GM21447 (cell line): ENCODE data around the gene TSGA10IP.

Experiments
- ATAC-seq: cut with Tn5 transposase; IDR thresholded peaks from one replicate; pipeline ENCODE4 v1.9.1; 2021; ENCODE audit not compliant: unreplicated experiment

TSGA10IP gene

DNA sequence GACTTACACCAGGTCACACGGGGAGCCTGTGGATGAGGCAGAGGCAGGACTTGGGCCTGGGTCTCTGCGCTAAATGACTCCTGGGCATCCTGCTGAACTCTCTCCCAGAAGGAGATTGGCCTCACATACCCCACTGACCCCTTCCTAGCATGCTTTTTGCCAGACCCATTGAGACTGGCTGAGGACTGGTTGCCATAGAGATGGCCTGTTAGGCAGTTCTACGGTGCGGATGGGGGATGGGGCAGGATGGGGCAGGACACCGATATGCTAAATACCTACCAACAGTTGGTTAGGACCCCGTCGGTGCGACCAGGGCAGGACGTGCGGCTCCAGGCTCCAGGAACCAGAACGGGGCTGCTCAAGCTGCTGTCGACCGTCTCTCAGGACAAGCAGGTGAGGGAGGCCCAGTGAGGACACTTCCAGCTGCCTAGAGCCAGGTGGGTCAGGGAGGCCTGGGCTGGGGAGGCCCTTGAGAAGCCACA lies at the start of gene TSGA10IP:
Gene TSGA10IP, plus strand, starts transcription at position 51 of the 482 bp plus-strand sequence. Its CDS starts 196 bp downstream, at position 247.
- ATAC-seq = no peak

DNA sequence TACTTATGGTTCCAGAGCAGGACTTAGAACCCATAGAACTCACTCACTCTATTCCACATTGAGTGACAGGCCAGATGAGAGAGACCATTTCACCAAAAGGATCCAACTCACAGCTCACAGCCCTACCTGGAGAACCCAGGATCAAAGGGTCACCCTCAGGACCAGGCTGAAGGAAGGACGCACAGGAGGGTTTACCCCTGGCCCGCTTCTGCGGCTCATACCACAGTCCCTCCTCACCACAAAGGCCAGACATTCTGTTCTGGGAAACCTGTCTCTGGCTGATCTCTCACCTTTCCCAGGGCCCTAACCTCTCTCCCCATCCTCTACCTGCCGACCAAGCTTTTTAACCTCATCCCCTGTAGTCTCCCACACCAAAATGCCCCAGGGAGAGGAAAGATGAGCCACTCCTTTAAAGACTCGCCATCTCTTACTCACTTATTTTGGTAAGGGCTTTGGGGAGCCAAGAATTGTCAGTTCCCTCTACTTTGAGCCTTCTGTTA lies 49.7 kb upstream of the TSGA10IP start:
- no peak for ATAC-seq

DNA sequence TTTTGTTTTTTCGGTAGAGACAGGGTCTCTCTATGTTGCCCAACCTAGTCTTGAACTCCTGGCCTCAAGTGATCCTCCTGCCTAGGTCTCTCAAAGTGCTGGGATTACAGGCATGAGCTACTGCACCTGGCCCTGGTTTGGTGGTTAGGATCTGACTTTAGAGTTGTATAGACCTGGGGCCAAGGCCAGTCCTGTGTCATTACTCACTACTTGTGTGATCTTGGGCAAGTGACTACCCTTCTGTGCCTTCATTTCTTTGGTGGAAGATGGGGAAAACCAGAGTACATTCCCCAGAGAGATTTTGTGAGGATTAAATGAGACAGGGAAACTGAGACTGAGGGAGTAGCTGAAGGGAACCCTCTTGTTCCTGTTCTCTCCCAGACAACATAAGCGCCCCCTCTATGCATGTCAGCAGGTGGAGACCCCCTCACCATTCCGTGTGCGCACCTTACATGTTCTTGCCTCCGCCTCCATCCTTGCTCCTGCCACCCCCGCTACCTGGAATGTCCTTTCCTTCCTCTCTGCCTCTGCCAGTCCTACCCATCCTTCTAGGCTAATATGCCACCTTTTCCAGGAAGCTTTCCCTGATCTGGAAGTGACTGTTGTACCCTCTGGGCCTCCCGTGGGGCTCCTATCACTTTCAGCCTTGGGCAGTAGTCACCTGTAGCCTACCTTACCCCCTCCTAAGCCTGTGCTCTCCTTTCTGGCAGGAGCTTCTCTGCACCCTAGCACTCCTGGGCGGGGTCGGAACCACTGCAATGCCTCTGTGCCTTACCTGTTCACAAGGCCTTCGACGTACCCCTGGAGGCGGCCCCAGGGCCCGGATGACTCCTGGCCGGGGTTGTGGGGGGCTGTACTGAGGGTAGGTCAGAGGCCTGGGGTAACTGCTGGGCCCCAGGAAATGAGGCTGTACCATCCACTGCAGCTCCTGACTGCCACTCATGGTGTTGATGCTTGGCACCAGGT lies 49.0 kb upstream of the TSGA10IP start:
- no peak for ATAC-seq

- no peak for ATAC-seq
Observed at GRCh38 chr11:65897020-65897471, 48.2 kb upstream of the TSGA10IP start.

- no peak for ATAC-seq
Observed at GRCh38 chr11:65898656-65899355, 46.5 kb upstream of the TSGA10IP start.

DNA sequence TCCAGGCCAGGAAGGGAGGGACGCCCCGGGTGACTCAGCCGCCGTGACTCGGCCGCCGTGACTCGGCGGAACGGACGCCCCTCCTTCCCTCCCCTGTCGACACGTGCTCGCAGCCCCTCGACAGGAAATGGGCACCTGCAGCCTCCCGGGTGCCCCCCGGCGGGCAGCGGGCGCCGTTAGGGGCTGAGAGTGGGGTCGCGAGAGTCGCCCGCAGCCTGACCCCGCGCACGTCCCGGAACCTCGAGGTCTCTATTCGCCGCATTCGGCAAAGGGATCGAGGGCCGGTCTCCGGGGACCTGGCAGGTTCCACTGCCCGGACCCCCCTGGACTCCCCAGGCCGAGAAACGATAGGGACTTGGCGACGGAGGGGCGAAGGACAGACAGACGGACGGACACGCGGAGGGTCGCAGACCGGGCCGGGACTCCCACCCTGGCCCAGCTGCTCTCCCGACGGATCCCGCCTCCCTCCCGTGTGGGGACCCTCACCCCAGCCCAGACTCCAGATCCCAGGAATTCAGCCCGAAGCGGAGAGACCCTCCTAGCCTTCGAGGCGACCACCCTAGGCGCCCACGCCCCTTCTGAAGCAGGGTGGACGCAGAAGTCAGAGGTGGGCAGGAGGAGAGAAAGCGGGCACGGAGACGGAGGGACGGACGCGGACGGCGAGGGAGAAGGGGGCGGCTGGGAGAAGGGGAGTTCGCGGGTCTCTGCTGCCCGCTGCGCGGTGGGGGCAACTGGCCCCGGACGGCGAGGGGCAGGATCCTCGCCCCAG lies 45.7 kb upstream of the TSGA10IP start:
- no peak for ATAC-seq

GRCh38 chr11:65900125-65900898 lies 45.0 kb upstream of the TSGA10IP start, which contains the start of gene FOSL1:
TSS of gene FOSL1 (minus strand) at chr11:65900388. CDS start at chr11:65900339, 49 bp downstream.
- ATAC-seq = peak; percentile 73

DNA sequence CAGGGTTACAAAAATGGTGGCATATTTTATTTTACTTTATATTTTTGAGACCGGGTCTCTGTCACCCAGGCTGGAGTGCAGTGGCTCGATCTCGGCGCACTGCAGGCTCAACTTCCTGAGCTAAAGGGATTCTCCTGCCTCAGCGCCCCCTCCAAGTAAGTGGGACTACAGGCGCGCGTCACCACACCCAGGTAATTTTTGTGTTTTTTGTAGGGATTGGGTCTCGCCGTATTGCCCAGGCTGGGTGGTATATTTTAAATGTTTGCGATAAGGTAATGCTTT lies 44.4 kb upstream of the TSGA10IP start:
- no peak for ATAC-seq

- ATAC-seq = no peak
Observed at GRCh38 chr11:65903068-65903481, 42.2 kb upstream of the TSGA10IP start.

- no peak for ATAC-seq
Observed at GRCh38 chr11:65903715-65904114, 41.6 kb upstream of the TSGA10IP start.

GRCh38 chr11:65906602-65907001 lies 38.7 kb upstream of the TSGA10IP start:
- ATAC-seq = no peak

DNA sequence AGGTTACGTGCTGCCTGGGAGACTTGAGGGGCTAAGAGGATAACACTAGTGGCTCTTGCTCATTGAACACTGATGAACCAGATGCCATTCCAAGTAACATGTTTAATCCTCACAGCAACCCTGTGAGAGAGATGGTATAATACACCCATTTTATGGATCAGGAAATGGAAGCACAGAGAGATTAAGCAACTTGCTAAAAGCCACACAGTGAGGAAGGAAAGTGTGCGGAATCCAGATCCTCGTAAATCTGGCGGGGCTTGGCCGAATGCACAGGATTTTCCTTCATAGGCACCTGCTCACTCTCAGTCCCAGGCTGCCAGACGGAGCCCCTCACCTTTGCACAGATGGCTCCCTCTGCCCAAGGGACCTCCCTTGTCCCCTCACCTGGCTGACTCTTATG lies 37.4 kb upstream of the TSGA10IP start:
- no peak for ATAC-seq

DNA sequence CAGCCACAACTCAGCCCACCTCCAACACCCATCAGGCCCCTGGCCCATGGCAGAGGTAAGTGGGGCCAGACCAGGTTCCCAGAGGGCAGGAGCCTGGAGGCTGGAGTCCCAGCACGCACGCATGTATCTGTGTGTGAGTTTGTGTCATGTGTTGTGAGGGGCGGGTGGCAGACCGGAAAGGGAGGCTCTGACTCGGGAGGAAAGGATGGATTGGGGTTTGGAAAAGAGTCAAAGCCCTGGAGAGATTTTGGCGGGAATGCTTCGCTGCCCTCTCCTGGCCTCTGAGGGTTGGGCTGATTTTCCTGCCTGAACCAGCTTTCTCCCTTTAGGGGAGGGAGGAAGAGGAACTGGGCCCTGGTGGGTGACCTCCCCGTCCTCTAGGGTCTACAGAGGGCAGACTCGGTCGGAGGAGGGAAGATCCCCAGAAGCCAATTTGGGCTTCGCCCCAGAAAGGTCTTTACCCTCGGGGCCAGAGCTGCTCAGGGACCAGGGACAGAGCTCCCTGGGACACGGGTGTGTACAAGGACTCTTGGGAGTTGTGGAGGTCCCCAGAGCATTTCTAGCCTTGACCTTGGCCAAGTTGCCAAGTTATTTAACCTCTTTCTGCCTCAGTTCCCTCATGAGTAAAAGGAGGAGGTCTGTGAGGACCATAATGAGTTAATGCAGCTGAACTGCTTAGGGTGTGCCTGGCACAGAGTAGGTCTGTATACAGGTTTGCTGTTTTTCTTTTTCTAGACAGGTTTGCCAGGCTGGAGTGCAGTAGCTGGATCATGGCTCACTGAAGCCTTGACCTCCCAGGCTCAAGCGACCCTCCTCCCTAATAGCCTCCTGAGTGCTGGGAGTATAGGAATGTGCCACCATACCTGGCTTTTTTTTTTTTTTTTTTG lies 33.4 kb upstream of the TSGA10IP start:
- no peak for ATAC-seq

- no peak for ATAC-seq
Observed at GRCh38 chr11:65912845-65913244, 32.4 kb upstream of the TSGA10IP start.

DNA sequence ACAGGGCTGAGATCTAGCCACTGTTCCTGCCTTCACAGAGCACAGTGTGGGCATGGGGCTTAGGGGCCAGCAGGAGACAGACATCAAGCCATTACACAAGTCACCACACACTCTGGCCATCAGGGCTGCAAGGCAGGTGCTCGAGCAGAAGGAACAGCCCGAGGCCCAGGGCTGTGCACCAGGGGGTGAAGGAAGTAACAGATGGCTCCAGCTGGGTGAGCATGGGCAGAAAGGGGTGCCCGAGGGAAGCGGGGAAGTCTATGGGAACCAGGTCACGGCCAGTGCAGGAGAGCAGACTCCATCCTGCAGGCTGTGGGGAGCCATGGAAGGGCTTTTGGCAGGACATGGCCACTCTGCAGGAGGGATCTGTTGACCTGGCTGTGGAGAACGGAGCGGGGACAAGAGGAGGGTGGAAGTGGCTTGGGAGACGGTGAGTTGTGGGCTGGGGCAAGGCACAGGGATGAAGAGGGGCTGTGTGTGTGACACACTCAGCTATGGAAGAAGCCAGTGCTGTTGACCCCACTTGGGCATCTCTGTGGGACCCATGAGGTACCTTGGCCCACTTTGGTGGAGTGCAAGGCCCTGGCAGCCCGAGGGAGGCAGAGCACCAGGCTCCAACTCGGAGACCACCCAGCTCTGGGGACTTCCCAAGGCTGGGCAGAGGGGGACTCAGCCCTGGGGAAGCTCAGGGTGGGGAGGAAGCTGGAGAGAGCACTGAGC lies 30.0 kb upstream of the TSGA10IP start:
- ATAC-seq = no peak

- no peak for ATAC-seq
Observed at GRCh38 chr11:65915821-65916251, 29.4 kb upstream of the TSGA10IP start.

GRCh38 chr11:65916391-65916790 lies 28.9 kb upstream of the TSGA10IP start:
- ATAC-seq = no peak

- no peak for ATAC-seq
Observed at GRCh38 chr11:65917077-65917433, 28.2 kb upstream of the TSGA10IP start.
